GM12873 (cell line): Measurements from ENCODE around the gene BCAN.

Source experiments
- CTCF ChIP-seq: IDR thresholded peaks from 2 replicates; pipeline ENCODE4 v1.5.1; 2012; ENCODE audit warnings: low read depth, mild to moderate bottlenecking, moderate library complexity, low read length, control low read depth; ENCODE audit not compliant: insufficient read depth; ENCODE audit errors: missing control alignments

Gene BCAN

GRCh38 chr1:156689953-156690674 lies 48.2 kb downstream of the BCAN start:
- no peak for TF ChIP-seq CTCF

DNA sequence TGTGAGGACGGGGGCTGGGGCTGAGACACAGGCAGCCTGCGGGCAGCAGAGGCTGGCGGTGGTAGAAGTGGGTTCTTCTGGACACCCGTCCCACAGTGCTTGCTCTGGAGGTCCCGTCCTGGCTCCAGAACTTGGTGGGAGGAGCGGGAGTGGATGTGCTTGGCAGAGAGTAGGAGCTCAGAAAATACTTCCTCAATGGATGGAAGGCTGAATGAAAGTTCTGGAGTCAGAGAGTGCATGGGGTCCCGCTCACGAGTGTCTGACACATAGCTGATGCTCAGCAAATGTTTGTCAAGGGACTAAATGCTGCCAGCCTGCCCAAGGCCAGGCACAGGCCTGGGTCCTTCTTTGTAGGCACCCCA lies 48.7 kb downstream of the BCAN start:
- TF ChIP-seq CTCF: no peak

GRCh38 chr1:156691191-156691590 lies 49.3 kb downstream of the BCAN start:
- TF ChIP-seq CTCF: no peak

DNA sequence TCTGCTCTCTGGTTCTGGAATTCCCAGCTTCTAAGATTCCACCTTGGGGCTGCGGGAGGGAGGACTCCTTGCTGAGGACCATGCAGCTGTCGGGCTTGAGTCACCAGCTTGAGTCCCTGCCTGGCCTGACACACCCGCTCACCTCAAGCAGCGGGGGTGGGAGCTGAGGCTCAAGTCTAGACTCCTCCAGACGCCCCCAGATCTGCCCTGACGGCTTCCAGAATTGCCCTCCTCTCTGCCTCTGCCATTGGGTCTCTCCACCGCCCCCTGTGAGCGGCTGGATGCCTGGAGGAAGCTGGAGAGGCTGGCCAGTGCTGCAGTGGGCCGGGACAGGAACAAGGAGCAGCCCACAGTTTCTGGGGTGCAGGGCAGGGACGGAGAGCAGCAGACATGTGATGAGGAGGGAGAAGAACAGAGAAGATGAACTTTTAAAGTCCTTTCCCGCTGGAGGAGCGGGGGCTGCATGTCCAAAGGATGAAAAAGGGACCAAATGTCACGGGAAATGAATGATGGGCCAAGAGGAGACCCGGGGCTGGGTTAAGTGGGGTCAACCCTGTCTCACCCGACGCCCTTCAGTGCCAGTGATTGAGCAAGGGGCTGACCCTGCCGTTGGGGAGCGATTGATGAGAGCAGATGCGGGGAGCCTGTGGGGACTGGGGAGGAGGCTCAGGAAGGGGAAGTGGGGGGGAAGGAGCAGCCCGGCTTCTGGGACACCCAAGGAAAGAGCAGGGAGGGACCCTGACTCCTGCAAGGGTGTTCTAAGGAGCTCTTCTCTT lies 49.9 kb downstream of the BCAN start:
- TF ChIP-seq CTCF: no peak

DNA sequence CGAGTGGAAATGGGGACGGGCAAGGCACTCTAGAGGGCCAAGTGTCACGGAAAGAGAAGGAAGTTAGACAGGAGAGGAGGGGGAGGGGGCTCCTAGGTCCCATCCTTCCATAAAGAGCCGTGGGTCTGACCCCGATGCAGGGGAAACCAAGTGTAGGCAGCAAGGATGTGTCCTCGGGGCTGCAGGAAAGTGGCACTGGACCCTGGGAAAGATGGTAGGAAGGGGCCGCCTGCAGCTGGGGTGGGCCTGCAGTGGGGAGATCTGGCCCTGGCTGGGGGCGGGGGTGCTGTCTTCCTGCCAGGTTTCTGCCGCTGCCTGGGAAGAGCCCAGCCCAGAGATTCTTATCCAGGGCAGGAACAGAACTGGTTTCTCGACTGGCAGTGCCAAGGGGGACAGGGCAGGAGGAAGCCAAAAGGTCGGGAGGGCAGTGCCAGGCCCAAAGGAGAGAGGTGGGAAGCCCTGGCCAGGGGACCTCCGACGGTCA lies 50.6 kb downstream of the BCAN start:
- no peak for TF ChIP-seq CTCF

- TF ChIP-seq CTCF: no peak
Observed at GRCh38 chr1:156692925-156693847, 51.3 kb downstream of the BCAN start.
